Kasumi-1 (cell line): Measurements from ENCODE around the gene GNB1L.

Experiments used
- DNase-seq, 2 experiments: peaks; one replicate each; lab custom pipeline; 2025; lab: John Stamatoyannopoulos, UW

Gene GNB1L

DNA sequence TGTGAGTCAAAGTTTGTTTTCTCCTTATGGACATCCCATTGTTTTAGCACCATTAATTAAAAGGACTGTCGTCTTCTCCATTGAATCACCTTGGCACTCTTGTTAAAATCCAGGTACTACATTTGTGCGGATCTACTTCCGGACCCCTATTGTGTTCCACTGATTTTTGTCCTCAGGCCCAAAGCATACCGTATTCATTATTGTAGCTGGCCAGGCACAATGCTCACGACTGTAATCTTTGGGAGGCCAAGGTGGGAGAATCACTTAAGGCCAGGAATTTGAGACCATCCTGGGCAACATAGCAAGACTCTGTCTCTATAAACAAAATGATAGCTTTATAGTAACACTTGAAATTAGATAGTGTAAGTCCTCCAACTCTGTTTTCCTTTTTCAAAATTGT, 8.9 kb upstream of the GNB1L start:
- DNase-seq: no peak

DNA sequence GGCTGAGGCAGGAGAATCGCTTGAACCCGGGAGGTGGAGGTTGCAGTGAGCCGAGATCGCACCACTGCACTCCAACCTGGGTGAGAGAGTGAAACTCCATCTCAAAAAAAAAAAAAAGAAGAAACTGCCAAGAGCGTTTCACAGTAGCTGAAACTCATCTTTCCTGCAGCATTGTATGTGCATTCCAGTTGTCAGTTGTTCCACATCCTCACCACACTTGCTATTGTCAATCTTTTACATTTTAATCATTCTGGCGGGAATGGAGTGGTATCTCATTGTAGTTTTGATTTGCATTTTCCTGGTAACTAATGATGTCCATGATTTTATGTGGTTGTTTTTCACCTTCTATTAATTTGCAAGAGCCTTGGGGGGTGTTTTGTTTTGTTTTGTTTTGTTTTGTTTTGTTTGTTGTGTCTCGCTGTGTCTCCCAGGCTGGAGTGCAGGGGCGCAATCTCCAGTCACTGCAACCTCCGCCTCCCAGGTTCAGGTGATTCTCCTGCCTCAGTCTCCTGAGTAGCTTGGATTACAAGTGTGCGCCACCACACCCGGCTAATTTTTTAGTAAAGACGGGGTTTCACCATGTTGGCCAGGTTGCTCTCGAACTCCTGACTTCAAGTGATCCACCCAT, 8.1 kb upstream of the GNB1L start:
- DNase-seq: no peak

DNA sequence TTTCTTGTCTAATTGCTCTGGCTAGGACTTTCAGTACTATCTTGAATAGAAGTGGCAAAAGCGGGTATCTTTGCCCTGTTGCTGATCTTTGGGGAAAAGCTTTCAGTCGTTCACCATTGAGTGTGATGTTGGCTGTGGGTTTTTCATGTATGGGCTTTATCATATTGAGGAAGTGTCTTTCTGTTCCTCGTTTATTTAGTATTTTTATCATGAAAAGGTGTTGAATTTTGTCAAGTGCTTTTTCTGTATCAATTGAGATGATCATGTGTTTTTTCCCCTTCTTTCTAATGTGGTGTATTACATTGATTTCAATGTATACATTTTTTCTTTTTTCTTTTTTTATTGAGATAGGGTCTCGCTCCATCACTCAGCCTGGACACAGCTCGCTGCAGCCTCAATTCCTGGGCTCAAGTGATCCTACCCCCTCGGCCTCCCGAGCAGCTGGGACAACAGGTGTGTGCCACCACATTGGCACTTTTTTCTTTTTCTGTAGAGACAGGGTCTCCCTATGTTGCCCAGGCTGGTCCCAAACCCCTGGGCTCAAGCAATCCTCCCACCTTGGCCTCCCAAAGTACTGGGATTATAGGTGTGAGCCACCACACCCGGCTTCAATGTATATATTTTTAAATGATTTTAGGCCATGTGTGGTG, 5.3 kb upstream of the GNB1L start:
- no peak for DNase-seq

DNA sequence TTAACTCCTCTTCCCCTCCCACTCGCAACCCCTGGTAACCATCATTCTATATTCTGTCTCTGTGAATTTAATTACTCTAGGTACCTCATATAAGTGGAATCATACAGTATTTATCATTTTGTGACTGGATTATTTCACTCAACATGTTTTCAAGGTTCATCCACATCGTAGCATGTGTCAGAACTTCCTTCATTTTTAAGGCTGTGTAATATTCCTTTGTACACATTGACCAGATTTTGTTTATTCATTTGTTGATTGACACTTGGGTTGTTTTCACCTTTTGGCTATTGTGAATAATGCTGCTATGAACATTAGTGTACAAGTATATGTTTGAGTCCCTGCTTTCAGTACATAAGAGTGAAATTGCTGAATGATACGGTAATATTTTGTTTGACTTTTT, 2.7 kb upstream of the GNB1L start:
- no peak for DNase-seq

DNA sequence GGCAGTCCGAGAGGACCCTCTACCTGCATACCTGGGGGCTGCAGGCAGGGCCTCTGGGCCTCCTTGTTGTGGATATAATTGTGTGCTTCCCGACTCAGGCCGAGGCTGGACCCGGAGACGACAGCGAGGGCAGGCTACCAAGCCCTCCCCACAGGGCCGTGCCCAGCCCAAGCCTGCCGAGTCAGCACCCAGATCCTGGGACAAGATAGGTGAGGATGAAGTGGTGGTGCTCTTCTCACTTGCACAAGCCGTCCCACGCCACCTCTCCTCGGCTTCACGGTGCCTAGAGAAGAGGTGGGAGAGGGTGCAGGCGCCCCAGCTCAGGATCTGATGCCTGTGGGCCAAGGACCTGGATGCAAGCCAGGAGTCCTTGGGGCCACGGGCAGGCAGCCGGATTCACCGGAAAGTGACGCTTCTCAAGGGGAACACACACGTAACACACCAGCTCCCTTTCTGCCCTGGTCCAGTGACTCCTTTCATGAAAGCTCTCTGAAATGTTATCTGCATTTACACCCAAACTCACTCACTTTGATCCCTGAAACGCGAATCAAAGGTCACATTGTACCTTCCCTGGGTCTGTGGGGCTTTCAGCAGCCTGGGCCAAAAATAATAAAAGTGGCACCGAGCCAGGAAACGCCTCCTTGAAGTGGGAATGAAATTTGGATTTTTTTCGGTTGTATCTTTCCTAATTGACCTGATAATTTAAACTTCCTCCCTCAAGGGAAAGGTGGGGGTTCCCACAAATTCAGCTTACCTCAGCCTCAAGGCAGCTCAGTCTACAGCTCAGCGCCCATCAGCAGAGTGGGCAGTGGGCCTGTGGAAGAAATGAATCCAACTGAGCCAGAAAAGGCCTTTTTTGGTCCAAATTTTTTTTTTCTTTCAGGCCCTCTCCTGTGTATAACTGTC, 1.1 kb upstream of the GNB1L start:
- DNase-seq: peak; percentile 77 to 84

DNA sequence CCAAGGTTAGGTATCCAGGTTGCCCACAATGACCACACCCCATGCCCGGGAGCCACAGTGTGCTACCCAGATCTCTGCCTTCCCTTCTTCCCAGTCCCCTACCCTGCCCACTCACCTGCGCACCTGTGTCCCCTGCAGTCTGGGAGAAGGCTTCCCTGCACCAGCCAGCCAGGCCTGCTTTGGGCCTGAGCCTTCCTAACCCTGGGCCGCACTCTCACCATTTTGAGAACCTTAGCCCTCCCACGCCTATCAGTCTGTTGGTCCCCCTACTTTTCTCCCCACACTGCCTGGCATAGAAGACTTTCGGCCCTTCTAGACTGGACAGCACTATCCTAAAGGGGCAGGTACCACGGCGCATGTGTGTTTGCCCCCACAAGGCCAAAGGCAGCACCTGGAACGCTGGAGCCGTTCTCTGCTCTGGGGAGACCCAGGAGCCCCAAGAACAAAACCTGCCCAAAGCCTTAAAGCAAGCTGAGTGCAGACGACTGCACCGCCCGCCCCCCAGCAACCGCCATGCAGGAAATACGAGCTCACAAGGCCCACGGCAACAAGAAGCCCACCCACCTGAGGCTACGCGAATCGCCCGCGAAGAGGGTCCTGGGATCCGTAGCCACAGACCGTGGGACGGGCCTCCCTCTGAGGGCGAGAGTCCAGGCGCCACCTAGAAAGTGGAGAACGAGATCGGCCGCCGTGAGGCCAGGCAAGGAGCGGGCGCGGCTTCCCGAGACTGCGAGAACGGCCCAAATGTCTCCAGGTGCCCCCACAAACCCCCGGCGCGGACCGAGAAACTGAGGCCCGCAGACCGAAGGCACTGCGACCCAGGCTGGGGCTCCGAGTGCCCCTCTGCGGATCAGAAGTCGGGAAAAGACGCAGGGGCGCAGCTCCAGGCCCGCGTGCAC, 546 bp downstream of the GNB1L start:
- DNase-seq: no peak

DNA sequence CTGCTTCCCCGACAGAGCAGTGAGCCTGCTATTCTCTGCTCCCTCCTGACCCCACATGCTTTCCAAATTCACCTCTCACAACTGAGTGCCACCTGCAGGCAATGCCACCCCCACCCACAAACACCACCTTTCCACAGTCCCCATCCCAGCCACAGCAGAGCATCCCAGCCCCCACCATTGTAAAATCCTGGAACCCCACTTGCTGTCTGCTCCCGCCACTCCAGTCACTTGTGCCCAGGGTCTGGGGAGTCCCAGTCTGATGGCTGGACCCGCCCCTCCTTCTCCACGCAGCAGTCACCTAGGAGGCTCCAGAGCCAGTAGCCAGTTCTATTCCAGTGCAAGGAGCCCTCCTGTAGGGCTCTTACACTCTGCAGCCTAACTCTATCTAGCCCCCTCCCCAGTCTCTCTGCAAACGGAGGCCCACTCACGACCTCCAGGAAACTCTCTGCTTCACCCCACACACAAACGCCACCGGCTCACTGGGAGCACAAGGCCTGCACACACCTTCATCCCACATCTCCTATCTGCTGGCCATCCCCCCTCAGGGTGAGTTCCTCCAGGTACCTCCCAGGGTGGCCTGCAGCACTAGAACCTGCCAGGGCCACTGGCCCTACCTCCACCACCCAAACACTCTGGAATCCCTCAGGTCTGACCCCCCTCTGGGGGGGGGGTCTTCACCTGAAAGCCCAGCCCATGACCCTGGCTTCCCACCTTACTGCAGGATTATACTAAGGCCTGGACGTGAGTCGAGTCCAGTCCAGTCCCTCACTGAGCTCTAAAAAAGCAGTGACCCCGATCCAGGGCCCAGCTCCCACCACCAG, 1.4 kb downstream of the GNB1L start:
- no peak for DNase-seq

DNA sequence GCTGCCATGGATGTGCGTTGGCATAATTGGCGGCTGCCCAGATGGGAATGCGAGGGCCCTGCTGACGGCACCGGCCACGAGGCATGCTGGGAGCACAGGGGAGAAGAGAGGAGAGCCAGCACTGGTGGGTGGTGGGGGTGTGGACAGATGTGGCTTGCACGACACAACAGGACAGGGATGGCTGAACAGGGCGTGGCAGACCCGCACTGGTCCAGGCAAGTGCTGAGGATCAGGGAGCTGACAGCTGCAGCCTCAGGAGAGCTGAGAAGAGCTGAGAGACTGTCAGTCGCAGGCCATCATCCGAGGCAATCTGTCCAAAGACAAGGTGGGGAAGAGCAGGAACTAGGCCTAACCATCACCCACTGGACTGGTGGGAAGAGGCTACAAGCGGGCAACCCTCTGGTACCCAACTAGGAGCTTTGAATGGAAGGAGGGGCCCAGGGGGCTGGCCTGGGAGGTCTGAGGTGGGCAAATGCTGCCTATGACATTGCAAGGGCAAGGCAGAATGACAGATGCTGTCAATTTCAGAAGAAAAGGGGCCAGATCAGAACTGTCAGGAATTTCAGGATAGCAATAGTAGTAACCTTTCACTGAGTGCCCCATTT, 2.4 kb downstream of the GNB1L start:
- DNase-seq: no peak

DNA sequence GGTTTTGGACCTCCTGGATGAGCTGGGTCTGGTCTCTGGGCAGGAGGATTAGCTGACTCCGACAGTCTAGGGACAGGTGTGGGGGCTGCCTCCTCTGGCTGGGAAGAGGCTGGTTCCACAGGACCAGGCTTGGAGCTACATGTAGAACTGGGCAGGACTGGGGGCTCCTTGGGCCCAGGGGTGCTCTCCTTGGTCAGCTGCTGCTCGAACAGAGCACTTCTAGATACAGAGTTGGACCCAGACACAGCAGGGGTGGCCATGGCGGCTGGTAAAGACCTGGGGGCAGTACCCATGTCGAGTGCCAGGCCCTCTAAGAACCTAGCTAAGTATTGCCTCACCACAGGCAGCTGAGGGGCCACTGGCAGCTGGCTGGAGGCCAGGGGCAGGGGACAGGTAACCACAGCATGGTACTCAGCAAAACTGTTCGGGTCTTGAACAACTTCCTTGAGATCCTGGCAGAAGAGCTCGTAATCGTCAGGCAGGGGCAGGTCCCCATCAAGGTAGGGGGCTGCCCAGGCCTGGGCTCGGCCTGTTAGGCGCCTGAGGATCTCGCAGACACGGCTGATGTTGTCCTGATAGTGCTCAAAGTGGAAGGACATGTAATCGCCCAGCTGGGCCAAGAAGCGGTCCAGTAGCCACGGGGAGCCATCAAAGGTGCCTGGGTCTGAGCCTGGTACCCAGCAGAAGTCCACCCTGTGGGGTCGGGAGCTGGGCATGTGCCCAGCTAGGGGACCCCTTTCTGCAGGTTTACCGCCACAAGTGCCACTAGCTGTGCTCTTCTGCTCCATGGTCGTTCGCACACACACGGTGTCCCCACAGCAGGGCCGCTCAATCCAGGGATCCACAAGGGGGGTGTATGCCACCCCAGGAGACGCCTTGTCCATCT, 3.1 kb downstream of the GNB1L start:
- no peak for DNase-seq

DNA sequence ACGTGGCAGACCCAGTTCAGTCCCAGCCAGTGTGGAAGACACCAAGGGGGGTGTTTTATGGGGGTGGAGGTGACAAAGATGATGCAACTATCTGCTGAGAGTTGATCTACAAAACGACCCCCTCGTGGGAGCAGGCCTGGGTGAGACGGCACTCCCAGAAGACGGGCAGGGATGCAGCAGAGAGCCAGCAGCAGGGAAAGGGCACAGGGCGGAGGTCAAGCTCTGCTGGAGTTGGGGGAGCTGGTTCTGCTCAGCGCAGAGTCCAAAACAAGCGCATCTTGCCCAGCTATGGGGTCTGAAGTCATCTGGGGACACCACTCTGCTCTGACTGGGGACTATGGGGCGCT, 3.9 kb downstream of the GNB1L start:
- no peak for DNase-seq

DNA sequence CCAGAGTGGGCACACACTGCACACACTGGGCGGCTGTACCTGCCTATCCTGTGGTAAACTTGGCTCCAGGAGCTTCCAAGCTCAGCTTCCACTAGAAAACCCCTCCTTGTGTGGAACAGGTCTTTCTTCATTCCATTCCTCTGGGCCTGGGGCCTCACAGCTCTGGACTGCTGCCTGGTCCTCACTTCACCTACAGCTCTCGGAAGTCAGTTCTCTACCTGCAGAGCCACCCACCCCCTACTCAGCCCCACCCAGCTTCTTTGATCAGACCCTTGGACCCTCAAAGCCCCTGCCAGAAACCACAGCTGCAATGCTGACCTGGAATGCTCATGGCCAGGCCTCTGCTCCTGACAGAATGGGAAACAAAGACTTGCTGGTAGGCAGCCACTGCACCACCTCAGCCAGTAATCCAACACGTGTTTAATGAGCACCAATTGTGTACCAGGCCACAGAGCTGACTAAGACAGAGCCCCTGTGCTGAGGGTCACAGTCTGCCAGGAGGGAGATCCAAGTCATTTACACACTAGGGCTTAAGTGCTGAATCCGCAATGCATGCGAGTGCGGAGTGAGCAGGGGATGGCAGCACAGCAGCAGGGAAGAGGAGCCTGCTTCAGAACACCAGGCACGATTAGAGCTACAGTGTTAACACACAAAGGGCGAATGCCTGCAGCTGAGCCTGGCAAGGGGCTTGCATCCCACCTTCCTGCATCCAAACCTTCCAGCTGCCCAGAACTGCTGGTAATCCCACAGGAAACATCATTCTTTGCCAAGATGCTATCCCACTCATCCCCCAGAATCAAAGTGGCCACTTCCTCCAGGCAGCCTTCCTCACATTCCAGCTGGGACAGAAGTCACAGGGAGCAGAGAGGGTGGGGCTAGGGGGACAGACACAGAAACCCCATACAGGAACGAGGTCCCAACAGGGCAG, 4.6 kb downstream of the GNB1L start:
- DNase-seq: no peak

DNA sequence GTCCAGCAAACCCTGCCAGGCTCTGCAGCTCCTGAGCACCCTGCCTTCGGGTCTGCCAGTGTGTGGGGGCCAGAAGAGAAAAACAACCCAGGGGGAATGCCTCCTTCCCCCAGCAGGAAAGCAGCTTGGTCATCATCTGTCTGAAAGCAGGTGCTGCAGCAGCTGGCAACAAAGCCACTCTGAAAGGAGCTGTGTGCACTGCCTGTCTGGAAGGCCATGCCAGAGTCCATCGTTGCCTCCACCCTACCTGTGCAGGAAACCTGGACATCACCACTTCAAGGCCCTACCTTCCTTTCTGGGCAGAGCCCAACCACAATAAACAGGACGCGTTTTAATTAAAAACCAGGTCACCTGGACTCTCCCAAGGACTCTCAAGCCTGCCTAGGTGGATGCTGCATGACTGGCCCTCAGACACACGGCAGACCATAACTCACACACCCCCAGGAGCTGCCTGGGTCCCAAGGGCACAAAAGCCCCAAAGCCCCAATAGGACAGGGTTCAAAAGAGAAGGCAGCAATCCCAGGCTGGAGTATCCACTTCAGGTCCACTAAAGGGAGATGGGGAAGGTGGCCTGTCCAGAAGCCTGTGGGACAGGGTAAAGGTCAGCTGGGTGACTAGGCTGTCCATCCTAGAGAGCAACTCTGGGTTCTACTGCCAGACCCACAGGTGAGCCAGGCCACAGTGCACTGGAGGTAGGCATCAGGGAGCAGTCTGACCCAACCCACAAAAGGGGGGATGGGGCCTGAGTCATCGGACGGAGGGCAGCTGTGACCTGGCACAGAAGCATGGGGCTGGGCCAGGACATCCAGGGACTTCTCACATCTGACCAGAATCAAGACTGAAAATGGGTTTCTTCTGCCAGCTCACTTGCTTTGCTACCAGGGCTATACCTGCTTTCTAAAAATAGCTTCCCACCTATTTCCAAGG, 6.1 kb downstream of the GNB1L start:
- DNase-seq: no peak

DNA sequence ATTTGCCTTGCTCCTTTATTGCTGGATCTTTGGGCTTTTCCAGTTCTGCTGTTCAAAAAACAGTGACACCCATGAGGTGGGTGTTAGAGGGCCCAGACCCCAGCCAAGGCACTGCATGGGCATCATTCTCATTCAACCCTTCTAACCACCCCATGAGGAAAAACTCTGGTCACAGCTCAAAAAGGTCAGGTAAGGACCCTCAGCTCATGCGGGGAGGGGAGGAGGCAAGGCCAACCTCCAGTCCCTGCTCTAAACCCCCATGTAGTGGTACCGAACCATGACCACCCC, 7.4 kb downstream of the GNB1L start:
- DNase-seq: no peak

DNA sequence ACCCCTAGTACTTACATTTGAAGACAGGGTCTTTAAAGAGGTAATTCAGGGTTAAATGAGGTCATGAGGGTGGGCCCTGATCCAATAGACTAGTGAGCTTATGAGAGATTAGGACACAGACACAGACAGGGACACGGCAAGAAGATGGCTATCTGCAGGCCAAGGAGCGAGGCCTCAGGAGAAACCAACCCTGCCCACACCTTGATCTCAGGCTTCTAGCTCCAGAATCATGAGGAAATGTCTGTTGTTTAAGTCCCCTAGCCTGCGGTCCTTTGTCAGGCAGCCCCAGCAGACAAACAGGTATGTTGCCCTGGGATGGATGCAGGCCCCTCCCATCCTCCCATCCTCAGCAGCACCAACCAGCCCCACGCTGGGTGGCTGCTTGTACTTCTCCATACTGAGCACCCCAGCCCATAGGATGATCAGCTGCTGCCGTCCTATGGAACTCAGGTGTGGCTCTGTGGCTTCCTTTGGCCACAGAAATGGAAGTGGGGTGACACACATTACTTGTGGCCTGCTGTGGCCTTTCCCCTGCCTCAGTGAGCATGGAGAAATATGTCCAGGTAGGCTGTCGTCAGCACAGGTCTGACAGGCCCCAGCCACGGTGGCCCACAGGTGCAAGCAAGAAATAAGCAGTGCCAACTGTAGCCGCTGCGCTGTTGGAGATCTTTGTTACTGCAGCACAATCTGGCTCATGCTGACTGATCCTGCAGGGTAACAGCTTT, 7.9 kb downstream of the GNB1L start:
- no peak for DNase-seq

DNA sequence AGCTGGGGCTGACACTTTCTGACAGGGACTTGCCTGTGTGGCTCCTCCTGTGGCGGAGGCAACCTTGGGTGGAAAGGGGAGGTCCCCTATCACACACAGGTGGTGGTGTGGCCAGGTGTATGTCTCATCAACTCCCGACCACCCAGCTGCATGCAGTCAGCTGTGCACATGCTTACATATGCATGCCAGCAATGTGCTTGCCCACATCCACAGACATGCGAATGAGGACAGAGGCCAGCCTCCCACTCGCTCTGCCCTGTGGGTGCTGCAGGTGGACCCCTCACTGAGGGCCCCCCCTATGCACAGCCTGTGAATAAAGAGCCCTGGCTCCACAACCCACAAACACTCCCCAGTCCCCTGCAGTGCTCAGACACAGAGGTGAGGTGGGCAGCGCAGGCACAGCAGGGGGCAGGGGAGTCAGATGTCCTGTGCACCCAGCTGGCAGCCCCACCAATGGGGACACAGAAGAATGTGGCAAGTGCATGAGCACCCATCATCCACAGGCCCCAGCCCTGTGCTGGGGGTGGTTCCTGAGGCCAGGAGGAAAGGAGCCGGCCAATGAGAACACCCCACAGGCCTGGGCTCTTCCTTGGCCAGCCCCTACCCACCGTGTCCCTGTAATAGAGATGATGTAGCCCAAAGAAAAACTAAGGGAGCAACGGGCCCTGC, 9.5 kb downstream of the GNB1L start:
- DNase-seq: peak in 1 of 2 experiments; percentile 34

DNA sequence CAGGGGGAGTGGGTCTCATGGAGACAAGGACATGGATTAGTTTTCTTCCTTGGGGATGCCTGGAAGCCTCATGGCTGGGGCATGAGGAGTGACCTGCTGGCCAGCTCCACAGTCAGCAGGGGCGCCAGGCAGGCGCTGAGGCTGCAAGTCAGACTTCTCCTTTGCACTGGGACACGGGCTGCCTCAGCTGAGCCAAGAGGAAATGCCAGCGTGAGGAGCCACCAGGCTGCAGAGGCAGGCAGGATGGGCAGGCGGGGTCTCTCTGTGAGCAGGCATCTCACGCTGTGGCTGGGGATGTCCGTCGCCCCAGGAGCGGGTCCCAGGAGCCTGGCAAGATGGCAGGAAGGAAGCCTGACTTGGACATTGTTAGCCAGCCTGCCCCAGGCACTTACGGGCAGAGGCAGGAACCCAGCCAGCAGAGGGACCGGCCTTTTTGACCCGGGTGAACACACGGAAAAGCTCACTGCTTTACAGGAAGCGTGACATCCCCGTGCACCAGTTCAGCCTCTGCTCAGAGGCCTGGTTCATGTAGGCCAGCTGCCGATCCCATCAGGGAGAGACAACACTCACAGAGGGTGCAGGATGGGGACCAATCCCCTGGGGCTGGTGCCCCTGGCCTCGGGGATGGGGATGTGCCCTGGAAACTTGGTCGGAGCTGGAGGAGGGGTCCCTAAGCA, 10.2 kb downstream of the GNB1L start:
- peak; percentile 79 to 84 for DNase-seq
